GM21528 (cell line): ENCODE data around the gene B9D1.

ENCODE experiments used
- ATAC-seq: cut with Tn5 transposase; IDR thresholded peaks from one replicate; pipeline ENCODE4 v1.9.1; 2021; ENCODE audit warnings: mild to moderate bottlenecking, moderate library complexity; ENCODE audit not compliant: unreplicated experiment, low FRiP score

B9D1 gene

GRCh38 chr17:19341641-19342610 lies 20.6 kb downstream of the B9D1 start:
- no peak for ATAC-seq

- ATAC-seq = no peak
Observed at GRCh38 chr17:19341211-19341631, 21.3 kb downstream of the B9D1 start.

DNA sequence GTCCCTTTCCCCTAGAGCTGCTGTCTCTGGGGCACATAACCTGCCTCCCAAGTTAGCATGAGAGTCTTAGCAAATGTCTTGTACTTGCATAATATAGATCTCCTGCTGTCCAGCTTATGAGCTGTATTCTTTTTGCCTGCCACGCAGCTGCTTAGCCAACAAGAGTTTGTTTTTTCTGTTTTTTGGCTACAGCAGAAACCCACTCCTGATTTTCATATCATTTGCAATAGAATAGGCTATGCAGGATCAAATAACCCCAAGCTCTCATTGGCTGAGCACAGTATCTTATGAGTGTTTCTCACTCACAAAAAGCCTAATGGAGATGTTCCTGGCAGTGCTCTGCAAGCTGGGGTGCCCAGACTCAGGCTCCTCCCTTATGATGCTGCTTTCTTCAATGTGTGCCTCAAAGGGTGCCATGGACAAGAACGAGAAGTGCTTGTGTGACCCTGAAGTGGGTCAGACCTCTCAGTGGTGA lies 23.1 kb downstream of the B9D1 start:
- no peak for ATAC-seq

DNA sequence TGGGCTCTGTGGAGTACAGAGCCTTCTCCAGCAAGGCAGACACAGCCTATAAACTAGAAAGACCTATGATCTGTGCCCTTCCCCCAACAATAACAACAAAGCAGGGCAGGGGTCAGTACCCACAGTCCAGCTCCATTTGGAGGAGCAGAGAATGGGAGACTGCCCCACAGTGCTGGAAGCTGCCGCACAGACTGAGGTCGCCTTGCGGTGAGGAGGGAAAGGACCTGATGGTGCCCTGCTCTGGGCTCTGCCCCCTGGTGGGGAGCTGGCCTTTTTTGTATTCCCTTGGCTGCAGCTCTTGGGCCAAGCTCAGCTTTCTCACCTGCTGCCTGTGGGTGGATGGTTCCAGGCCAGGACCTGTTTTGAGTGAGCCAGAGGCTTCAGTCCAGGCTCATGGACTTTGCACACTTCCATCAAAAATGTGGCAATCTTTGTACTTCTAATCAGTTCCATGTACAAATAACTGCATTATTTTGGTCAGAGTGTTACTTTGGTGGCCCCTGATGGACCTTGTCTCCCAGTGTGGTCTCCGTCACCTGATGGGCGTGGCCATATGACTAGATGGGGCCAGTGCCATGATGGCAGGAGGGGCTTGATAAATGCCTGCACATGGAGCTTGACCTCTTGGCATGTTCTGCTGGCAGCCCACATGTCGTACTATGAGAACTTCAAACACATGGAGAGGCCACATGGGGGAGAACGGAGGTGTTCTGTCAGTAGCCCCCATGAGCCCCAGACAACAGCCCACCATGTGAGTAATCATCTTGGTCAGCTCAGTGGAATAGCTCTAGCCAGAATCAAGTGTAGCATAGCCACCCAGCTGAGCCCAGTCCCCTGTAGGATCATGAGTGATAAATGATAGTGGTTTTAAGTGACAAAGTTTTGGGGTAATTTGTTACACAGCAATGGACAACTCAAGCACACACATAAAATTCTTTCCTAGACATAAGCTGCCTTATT lies 24.2 kb downstream of the B9D1 start:
- no peak for ATAC-seq

- ATAC-seq = no peak
Observed at GRCh38 chr17:19337712-19338023, 24.9 kb downstream of the B9D1 start.

DNA sequence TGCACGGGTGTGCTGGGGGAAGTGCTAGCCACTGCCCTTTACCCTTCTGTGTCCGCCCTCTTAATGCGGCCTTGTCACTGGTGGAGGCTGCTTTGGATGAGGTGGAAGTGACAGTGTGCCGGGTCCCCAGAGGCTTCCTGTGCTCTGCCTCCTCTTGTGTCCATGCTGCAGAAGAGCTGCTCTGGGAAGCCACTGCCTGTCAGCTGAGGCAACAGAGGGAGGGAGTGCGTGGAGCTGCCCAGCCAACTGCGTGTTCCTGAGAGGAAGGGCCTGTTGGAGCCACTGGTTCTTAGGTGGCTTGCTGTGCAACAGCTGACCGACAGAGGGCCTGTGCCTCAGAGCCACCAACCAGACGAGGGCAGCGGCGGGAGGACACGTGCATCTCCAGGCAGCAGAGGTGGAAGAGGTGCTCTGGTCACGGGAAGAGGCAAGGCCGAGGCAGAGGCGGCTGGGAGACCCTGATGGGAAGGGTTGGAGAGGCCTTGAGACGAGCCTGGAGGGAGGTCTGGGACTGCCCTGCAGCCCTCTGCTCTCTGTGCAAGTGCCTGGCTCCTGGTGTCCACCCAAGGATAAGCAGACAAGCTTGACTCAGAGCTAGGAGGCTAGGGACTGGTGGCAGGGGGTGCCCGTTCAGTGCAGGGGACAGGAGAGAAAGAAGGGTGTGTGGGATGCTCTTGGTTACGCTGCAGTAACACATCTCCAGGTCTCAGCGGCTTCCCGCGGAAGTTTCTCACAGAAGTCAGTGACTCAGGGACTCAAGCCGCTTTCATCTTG lies 25.4 kb downstream of the B9D1 start:
- no peak for ATAC-seq

DNA sequence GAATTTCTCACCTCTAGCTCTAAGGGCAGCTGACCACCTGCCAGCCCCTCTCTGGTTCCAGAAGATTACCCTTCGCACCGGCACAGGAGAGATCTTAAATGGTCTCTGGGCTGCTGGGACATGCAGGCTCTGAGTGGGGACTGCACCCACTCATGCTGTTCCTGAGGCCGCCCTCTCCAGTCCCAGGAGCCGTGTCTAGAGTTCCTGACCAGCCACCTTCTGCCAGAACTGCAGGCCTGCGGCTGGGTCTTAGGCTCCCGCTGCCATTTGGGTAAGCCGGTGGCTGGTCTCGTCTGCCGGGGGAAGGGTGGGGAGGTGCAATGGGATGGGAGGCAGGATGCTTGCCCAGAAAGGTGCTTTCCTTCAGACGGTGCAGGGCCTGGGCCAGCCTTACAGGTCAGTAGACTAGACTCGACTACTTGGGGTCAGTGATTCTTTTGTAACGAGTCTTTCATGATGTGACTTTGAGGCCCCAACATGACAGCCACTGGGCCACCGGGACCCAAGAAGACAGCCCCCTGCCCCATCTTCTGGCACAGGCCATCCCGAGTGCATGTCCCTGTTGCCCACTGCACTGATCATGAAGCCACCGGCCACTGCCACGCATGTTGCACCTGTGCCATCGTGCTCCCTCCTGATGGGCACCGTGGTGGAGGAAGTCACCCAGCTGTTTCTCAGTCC lies 26.4 kb downstream of the B9D1 start:
- ATAC-seq = no peak

DNA sequence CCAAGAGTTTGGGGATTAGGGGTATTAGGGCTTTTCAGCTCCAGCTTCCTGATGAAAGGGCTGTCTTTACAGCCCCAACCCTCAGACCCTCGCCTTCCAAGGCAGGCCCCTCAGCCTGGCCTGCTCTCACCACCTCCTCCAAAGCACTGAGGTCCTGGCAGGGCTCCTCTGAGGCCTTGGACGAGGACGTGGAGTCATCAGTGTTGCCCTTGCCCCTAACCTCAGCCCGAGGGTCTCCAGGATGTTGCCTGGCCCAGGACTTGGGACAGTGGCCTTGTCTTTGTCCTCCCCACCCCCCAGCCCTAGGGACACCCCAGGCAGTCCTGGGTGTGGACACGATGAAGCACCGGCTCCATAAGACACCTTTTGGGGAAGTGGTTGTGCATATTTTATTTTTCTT lies 28.2 kb downstream of the B9D1 start:
- ATAC-seq = no peak

DNA sequence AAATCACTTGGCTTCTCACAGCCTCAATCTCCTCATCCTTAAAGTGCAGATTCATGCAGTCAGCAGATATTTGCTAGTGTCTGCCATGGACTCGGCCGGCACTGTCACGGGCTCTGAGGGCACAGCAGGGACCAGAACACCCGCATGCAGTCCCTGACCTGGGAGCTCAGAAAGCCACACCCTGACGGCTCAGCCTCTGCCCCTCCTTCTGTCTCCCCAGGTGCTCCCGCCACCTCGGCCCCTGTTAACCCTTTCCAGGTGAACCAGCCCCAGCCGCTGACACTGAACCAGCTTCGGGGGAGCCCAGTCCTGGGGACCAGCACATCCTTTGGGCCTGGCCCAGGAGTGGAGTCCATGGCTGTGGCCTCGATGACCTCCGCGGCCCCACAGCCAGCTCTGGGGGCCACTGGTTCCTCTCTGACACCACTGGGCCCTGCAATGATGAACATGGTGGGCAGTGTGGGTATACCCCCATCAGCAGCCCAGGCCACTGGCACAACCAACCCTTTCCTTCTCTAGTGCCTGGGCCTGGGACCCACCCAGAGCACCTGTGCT lies 28.7 kb downstream of the B9D1 start:
- no peak for ATAC-seq

- no peak for ATAC-seq
Observed at GRCh38 chr17:19333132-19333440, 29.4 kb downstream of the B9D1 start.

DNA sequence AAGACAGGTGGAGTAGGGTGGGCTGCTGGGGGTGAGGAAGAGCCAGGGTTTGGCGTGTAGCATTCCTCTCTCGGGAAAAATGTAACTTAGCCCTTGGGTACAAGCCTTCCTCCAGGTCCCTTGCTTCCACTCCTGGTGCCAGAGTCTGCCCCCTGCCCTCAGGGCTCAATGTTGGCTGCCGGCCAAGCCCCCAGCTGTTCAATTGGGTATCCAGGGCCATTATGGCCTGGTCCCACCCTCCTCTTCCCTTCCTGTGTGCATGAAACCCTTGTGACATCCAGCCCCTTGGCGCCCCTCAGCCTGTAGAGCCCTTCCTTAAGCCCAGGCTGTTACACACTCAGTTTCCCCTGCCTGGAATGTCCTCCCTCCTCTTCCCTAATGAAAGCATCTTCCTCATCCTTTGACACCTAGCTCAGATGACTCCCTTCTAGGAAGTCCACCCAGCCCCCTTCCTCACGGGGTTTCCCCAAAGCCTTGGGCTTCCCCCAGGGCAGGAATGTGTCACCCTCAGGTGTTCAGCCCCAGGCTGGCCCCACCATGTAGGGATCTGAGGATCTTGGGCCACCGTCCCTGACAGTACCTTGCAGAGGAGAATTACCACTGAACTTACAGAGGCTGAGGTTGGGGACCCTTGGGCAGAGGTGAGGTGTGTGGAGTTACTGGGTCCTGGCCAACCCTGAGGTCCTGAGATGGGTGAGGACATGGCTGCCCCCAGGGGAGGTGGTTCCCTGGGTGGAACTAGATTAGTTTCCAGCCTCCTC lies 30.0 kb downstream of the B9D1 start:
- no peak for ATAC-seq

- ATAC-seq = no peak
Observed at GRCh38 chr17:19331543-19332245, 30.8 kb downstream of the B9D1 start.

DNA sequence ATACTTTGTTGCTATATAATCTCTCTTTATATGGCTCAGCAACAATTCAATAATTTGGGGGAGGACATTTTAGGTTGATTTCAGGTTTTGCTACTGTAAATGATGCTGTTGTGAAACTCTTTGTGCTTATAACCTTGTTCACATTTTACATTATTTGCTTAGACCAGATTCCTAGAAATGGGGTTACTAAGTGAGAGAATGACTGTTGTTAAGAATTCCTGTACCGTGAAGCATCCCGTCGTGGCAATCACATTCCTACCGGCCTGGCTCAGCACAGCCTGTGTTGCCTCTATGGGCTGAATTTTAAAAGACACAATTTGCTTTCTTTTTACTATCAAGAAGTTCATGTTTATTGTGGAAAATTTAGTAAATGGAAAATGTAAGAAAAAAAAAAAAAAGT lies 31.4 kb downstream of the B9D1 start:
- ATAC-seq = no peak

DNA sequence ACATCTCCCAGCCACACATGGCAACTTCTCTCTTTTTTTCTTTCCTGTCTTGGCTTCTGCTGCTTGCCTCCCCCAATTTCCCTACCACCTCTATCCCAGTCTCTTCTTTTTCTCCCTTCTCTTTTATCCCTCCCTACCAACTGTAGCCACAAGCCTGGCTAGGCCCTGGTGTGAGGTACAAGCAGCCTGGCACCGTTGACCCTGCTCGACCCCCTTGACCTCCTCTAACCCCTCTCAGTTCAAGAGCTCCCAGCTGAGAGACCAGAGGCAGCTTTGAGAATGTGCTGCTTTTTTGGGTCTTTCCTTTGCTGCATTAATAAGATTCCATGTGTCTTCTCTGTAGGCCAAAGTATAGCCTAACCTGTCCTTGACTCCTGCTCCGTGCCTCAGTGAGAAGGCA lies 32.3 kb downstream of the B9D1 start:
- ATAC-seq = no peak

GRCh38 chr17:19329839-19330238 lies 32.7 kb downstream of the B9D1 start:
- ATAC-seq = no peak

DNA sequence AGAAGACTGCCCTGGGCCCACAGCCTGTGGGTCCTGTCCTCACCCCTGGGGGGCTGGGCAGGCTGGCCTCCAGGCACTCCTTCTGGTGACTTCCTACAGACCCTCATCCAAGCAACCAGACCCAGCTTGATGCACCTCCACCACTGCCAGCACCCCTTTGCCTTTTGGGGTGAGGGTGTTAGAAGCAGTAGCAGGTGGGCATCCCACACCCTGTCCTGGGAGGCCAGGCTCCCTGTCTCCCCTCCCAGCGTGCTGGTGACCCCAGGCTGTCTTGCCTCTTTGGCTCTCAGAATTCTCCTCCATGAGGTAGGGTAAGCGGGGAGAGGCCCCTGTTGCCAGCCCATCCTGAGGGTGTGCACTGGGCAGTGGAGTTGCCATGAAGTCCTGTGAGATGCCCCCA lies 33.4 kb downstream of the B9D1 start:
- ATAC-seq = no peak

GRCh38 chr17:19328441-19329061 lies 34.0 kb downstream of the B9D1 start:
- no peak for ATAC-seq
